ENCODE results near the gene LAPTM4A. TPM values are rescaled to one million over a fixed set of nuclear protein-coding genes. Genes with fewer than 3 reads are reported as not detected.

The LAPTM4A gene
- total and polyA plus RNA-seq, 10 of the 15 experiments (the other 5 are each of a cell fraction or from before 2014, with no cell fraction given): 17.8 to 107 (median 45.8) TPM

GRCh38 chr2:20080839-20081415, 29.5 kb upstream of the LAPTM4A start:
- Histone ChIP-seq H3K79me2 (ENCODE audit: control insufficient read depth, insufficient read depth, low read length) (no peaks in the 10 kb centered on the region), H2AFZ (ENCODE audit: control insufficient read depth, low read depth, low read length) (no peak overlapping the region), H3K4me3 (no peak overlapping the region), H3K36me3 (ENCODE audit: control insufficient read depth in 2 of 2, insufficient read depth in 2 of 2, low read length in 1 of 2) (no peaks in the 10 kb centered on the region), H3K27me3 (replicated peaks in 1 of 2; ENCODE audit: control insufficient read depth in 2 of 2, insufficient read depth in 2 of 2, low read length in 1 of 2) (no peaks in the 10 kb centered on the region; a peak in 1 of 4 replicates), H3K4me2 (ENCODE audit: control insufficient read depth, insufficient read depth) (no peak overlapping the region), H3K4me1 (ENCODE audit: control insufficient read depth, insufficient read depth, low read length) (no peaks in the 10 kb centered on the region), H3K9ac (ENCODE audit: control insufficient read depth, insufficient read depth, low read length) (no peak overlapping the region), H4K20me1 (ENCODE audit: control insufficient read depth, insufficient read depth) (no peaks in the 10 kb centered on the region), H3K27ac (ENCODE audit: control insufficient read depth, insufficient read depth) (no peak overlapping the region), H3K9me3 (replicated peaks; ENCODE audit: control insufficient read depth, insufficient read depth, low read length) (no peaks in the 10 kb centered on the region)
- FAIRE-seq: no peak
- BruUV-seq (replicated peaks): no TSS peak
- intact Hi-C loops (cut with micrococcal nuclease; ENCODE audit: unreplicated experiment) (no loop called here), in situ Hi-C loops (cut with MboI) (no loop called here)
- ChIA-PET SMC1A (ENCODE audit: uncharacterized antibody, unreplicated experiment) (no interaction called here), CTCF (no interaction called here), POLR2A (no interaction called here), RAD21 (ENCODE audit: unreplicated experiment) (no interaction called here)
- no peak for DNase-seq (ENCODE audit: low read depth, low spot score)
- TF ChIP-seq RAD51 (IDR thresholded peaks at IDR 0.05): no peak
- TF ChIP-seq POLR2AphosphoS2 (IDR thresholded peaks at IDR 0.05; ENCODE audit: low read depth, low read length): no peak
- TF ChIP-seq POLR2A (IDR thresholded peaks at IDR 0.05; ENCODE audit: low read depth, low read length): no peak
- no peak for TF ChIP-seq EED (IDR thresholded peaks at IDR 0.05; ENCODE audit: low read depth)
- TF ChIP-seq, protein P1, sequence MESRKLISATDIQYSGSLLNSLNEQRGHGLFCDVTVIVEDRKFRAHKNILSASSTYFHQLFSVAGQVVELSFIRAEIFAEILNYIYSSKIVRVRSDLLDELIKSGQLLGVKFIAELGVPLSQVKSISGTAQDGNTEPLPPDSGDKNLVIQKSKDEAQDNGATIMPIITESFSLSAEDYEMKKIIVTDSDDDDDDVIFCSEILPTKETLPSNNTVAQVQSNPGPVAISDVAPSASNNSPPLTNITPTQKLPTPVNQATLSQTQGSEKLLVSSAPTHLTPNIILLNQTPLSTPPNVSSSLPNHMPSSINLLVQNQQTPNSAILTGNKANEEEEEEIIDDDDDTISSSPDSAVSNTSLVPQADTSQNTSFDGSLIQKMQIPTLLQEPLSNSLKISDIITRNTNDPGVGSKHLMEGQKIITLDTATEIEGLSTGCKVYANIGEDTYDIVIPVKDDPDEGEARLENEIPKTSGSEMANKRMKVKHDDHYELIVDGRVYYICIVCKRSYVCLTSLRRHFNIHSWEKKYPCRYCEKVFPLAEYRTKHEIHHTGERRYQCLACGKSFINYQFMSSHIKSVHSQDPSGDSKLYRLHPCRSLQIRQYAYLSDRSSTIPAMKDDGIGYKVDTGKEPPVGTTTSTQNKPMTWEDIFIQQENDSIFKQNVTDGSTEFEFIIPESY (IDR thresholded peaks at IDR 0.05): no peak
- TF ChIP-seq PAX5 (IDR thresholded peaks at IDR 0.05; ENCODE audit: borderline replicate concordance, low read depth, low read length): no peak
- no peak for TF ChIP-seq TCF7 (IDR thresholded peaks at IDR 0.05; ENCODE audit: borderline replicate concordance)
- TF ChIP-seq ZNF207 (IDR thresholded peaks at IDR 0.05; ENCODE audit: borderline replicate concordance): no peak
- no peak for TF ChIP-seq BMI1 (IDR thresholded peaks at IDR 0.05; ENCODE audit: borderline replicate concordance)
- TF ChIP-seq, protein P2, sequence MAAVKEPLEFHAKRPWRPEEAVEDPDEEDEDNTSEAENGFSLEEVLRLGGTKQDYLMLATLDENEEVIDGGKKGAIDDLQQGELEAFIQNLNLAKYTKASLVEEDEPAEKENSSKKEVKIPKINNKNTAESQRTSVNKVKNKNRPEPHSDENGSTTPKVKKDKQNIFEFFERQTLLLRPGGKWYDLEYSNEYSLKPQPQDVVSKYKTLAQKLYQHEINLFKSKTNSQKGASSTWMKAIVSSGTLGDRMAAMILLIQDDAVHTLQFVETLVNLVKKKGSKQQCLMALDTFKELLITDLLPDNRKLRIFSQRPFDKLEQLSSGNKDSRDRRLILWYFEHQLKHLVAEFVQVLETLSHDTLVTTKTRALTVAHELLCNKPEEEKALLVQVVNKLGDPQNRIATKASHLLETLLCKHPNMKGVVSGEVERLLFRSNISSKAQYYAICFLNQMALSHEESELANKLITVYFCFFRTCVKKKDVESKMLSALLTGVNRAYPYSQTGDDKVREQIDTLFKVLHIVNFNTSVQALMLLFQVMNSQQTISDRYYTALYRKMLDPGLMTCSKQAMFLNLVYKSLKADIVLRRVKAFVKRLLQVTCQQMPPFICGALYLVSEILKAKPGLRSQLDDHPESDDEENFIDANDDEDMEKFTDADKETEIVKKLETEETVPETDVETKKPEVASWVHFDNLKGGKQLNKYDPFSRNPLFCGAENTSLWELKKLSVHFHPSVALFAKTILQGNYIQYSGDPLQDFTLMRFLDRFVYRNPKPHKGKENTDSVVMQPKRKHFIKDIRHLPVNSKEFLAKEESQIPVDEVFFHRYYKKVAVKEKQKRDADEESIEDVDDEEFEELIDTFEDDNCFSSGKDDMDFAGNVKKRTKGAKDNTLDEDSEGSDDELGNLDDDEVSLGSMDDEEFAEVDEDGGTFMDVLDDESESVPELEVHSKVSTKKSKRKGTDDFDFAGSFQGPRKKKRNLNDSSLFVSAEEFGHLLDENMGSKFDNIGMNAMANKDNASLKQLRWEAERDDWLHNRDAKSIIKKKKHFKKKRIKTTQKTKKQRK (IDR thresholded peaks at IDR 0.05; ENCODE audit: low read depth, low read length): no peak
- TF ChIP-seq CREM (IDR thresholded peaks at IDR 0.05; ENCODE audit: low read depth): no peak
- no peak for TF ChIP-seq TARDBP (IDR thresholded peaks at IDR 0.05; ENCODE audit: borderline replicate concordance)
- no peak for TF ChIP-seq YBX1 (IDR thresholded peaks at IDR 0.05)
- no peak for TF ChIP-seq SUPT20H (IDR thresholded peaks at IDR 0.05; ENCODE audit: borderline replicate concordance, control insufficient read depth, low read depth, low read length)
- no peak for TF ChIP-seq MTA3 (IDR thresholded peaks at IDR 0.05; ENCODE audit: borderline replicate concordance, low read length)
- TF ChIP-seq SIN3A (IDR thresholded peaks at IDR 0.05; ENCODE audit: low read depth, low read length): no peak
- TF ChIP-seq TCF12 (IDR thresholded peaks at IDR 0.05; ENCODE audit: low read depth, low read length): no peak
- ATAC-seq: no peak
- 23% methylated on average over 8 of the region's 8 CpGs for WGBS (ENCODE audit: insufficient coverage, insufficient replicate concordance, low lambda C conversion rate, missing lambda C conversion rate)
